HL-60/S4 treated with retinoic acid at 250 ng/mL for 4 days and 3 days (cell line): ENCODE measurements around the gene IGF2BP2.
"Not testable (repeated sequence)": the region's sequence is repeated elsewhere in the genome, so short reads cannot be mapped to it uniquely, and the experiment has no call there.

Experiments
- in situ Hi-C: fragments of 300-500 bp; cut with MboI; formaldehyde crosslinking; loops from 2 replicates; pipeline ENCODE4 v1.7.0; 2022; ENCODE audit warnings: low sequenced_read_pairs

IGF2BP2 gene

DNA sequence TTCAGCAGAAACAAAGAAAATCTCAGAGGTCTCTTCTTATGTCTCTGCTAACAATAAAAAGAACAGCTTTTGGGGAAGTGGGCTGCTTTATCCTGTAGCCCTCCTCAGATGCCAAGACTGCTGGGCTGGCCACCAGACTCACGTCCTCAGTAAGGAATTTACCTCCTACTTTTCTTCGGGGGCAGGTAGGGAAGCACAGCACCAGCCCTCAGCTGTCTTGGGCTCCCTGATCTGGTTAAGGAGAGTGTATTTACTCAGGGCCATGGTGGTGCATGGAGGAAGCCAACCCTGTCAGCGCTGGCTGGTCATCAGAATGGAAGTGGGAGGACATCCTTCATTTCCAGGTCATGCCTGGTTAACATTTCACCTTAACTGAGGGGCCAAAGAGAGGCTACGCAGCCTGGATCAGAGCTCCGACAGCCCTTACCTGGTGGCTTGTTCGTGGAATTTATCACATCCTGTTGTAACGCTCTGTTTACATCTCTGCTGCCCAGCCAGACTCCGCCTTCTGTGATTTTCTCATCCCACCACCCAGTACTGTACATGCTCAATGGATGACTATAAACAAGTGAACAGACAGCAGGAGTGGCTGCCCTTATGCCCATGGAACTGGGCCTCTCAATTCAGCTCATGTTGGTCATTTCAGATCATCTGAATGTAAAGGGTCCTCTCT lies 108.3 kb downstream of the IGF2BP2 start:
- in situ Hi-C loops = no loop called here

DNA sequence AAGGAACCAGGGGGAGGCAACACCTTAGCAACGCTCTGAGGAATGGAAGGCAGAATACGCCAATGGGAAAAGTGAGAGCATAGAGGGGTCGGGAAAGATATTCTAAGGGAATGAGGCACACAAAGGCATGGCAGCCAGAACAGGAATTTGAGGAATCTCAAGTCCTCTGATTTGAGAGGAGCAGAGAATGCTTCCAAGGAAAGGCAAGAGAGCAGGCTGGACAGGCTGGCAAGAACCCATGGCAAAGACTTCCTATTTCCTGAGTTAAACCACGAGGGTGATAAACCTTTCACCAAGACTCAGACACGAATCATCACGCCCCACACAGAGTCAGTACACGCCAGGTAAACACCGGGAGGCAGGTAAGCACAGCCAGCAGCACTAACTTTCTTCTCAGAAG lies 109.8 kb downstream of the IGF2BP2 start:
- in situ Hi-C loops = no loop called here

DNA sequence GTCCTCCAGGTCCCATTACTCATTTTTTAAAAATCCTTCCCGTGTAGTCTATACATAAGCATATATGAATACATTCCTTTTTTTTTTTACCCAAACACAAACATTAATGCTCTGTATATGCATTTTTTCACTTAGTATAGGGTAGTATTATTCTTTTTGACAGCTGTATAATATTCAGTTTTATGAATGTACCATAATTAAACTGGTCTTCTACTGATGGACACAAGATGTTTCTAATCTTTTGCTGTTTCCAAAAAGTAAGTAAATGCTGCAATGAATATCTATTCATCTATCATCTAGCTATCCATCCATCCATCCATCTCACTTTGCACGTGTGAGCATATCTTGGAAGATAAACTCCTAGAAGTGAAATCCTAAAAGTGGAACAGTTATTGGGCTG lies 110.8 kb downstream of the IGF2BP2 start:
- in situ Hi-C loops = no loop called here

DNA sequence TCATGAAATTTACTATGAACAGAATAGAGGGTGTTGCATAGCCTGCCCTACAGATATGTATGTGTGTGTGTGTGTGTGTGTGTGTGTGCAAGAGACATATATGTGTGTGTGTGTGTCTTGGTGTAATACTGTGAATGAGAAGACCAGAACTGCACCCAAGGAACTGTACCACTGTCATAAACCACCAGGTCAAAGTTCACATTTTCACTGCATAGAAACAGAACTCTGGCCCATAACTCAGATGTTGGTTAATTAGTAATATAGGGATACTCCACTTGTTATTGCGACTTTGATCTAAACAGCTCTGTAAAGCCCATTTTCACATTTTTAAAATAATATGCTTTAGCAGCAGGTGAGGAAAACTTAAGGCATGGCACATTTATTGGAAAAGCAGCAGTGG lies 111.8 kb downstream of the IGF2BP2 start:
- in situ Hi-C loops = no loop called here

DNA sequence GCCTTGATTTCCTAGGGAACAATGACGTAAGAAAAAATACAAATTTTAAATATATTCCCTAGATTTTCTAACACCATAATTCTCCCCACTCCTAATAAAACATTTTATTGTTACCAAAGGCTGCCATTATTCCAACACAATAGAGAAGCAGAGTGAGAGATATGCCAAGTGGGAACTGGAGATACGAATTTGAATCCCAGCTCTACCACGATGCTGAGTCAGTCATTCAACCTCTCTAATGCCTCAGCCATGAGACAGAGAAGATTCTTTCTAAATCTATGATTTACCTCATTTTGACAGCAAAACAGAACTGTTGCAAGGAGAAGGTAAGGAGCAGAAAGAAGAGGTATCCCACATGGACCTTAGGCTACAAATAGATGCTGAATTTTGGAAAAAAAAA lies 112.5 kb downstream of the IGF2BP2 start:
- in situ Hi-C loops = no loop called here

DNA sequence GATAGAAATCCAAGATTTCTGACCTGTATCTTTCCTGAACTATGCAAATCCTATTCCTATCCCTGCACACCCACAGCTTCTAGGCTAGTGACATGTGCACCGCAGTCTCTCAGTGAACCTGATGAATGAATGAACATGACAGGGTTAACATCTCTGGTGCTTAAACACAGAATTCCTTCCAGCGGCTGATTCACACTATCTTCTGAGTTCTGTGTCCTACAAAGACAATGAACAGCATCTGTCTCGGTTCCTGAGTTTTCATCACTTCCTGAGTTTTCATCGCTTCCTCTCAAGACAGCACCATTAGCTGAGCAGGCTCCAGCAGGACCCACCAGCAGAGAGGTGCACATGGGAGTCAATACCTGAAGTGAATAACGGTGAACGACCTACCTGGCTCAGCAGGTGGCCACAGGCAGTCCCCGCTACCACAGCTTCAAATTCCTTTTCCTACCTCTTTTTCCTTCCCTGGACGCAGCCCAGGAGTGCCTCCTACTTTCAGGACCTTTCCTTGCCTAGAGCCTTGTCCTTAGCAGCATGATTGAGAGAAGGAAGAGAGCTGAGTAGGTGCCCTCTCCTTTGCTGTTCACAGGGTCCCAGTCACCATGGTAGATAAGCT lies 113.5 kb downstream of the IGF2BP2 start:
- in situ Hi-C loops = no loop called here

DNA sequence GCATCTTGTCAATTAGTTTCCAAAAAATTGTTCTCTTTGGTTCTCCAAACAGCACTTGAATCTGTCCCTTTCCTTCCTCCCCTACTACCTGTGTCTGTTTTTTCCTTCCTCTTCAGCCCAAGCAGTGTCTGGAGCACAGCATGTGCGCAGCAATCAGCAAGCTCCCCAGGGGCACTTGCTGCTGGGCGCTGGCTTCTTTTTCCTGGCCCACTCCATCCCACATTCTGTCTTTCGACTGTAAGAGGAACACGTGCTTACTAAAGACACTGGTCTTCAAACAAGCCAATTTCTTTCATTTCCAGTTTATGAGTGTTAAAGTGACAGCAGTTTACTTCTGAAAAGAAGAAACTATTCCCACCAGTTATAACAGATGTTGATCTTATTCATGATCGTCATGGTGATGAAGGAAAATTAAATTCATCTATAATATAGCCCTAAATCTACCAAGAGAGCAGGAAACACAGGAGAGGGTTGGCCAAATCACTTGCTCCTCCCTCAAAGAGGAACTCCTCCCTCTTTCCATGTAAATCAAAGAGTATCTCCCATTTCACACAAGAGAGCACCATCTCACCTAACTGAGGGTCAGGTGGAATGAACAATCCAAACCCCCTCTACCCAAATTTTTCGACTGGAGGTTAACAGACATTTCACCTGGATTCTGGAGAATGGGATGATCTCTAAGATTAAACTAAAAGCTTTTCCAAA lies 115.4 kb downstream of the IGF2BP2 start:
- in situ Hi-C loops = no loop called here

DNA sequence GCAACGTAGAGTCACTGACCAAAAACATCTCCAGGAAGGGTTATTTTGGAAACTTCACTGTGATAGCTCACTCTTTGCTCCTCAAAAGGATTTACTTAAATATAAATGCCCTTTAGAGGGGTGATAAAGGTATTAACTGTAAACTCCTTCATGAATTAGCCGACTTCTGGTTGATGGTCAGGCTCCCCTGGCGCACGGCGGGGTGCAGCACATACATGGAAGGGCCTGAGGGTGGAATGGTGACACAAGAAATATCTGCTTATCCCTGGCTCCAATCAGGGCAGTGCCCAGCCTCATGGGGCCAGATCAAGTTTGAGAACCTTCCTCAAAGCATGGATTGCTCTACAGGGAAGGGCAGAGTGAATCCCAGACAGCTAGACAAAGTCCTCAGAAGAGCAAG lies 116.5 kb downstream of the IGF2BP2 start:
- in situ Hi-C loops = no loop called here

DNA sequence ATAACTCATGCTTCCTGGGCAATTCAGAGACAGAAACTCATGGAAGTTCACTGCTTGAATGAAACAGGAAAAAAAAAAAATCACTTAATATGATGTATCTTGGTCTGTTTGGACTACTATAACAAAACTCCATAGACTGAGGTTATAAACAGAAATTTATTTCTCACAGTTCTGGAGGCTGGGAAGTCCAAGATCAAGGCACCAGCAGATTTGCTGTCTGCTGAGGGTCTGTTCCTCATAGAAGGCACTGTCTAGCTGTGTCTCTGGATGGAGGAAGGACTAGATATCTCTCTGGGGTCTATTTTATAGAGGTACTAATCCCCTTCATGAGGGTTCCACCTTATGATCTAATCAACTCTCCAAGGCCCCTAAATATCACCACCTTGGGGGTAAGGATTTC lies 119.3 kb downstream of the IGF2BP2 start:
- in situ Hi-C loops = no loop called here

DNA sequence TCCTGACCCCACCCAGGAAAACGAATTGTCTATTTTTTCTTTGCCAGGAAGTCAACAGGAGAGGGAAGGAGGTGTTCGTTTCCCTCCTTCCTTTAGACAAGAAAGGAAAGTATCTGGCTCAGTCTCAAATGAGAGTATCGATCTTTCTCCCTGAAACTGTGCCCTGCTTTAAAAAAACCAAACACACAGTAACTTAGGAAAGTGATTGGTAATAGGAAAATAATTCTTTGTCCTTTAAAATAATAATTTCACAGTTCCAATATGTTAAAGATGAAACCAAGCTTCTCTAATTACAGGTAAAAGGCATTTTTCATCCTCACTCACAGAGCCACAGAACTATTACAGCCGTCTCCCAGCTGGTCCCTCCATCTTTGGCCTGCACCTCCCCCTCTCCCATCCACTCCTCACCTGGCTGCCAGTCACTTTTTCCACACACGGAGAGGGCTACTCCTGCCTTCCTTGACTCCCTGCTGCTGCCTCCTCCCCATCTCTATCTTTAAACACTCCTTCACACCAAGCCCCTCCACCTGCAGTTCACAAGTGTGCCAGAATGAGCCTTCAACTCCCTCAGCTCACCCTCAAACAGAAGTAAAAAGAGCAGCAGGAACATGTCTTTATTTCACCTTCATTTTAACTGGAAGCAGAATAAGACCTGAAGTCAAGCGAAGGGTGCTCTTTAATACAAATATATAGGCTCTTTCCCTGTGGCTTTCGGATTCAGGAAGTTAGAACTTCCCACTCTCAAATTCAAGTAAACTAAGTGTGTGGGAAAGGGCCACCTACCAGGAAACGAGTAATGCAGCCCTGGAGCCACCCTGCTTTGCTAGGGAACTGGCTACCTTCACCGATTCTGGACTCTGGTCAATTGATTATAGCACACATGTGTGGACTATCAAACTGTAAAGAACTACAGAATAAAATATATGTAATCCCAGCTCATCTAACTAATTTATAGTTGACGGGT lies 122.3 kb downstream of the IGF2BP2 start:
- in situ Hi-C loops = no loop called here

DNA sequence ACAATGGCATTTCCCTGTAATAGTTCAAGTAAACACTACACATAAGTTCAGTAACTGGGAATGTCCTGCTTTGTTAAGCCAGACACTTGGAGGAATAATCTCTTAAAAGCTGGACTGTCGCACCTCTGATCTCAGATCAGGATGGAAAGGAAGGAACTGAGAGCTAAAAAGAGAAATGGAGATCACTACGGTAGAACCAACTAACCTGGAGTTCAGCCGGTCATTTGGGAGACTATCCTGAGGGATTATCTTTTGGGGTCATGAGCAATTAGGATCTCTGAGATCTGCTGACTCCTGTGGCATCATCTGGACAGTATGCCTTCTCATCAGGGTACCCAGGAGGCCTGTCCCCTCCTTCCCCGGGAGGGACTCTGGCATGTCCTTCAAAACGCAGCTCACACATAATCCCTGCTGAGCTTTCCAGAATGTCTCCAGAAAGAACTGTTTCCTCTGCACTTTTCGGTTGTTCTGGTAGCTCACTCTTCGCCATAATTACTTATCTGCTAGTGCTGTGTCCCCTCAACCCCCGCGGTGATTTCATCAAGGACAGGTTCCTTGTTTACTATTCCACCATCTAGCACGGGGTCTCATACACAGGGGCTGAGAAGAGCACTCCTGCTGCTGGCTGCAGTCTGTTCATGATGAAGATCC lies 123.1 kb downstream of the IGF2BP2 start:
- in situ Hi-C loops = no loop called here

DNA sequence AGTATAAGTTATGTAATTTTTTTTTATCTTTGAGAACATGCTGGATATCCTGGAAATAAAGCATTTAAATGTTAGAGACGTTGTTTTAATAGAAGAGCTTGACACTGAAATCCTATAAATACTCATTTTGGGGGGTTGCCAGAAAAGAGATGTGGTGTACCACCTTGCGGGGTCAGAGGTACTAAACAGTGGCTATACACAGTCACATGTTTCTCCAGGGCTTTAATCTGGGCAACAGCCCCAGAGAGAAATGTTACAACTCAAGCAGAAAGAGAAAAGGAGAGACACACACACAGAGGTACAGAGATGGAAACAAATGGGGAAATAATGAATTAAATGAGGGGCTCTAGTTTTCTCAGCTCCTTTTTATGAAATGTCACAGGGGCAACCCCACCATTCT lies 124.9 kb downstream of the IGF2BP2 start:
- in situ Hi-C loops = no loop called here

DNA sequence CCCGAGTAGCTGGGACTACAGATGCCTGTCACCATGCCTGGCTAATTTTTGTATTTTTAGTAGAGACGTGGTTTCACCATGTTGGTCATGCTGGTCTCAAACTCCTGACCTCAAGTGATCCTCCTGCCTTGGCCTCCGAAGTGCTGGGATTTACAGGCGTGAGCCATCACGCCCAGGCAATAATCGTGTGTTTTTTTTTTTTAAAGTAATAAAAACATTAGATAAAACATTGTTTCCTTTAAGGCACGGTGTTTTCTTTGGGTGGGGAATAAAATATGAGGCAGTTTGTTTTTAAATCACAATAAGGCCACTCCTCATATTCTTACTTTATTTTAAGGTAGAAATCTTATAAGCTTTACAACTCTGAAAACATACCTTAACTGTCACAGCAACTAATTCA lies 127.6 kb downstream of the IGF2BP2 start:
- in situ Hi-C loops = not testable (repeated sequence)

DNA sequence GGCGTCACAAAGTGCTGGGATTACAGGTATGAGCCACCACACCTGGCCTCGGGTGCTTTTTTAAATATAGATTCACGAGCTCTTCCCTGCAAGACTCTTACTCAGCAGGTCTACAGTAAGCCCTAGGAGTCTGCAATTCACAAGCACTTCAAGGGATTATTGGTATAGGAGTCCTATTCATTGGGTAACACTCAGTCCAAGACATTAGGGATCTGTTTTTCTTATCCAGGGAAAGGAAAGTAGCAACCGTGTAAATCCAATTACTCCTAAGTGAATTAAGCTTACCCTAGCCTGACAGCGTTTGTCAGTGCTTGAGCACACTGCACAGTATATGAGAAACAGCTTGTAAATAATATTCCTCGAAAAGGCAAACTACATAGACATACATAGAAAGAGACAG lies 128.8 kb downstream of the IGF2BP2 start:
- in situ Hi-C loops = no loop called here

DNA sequence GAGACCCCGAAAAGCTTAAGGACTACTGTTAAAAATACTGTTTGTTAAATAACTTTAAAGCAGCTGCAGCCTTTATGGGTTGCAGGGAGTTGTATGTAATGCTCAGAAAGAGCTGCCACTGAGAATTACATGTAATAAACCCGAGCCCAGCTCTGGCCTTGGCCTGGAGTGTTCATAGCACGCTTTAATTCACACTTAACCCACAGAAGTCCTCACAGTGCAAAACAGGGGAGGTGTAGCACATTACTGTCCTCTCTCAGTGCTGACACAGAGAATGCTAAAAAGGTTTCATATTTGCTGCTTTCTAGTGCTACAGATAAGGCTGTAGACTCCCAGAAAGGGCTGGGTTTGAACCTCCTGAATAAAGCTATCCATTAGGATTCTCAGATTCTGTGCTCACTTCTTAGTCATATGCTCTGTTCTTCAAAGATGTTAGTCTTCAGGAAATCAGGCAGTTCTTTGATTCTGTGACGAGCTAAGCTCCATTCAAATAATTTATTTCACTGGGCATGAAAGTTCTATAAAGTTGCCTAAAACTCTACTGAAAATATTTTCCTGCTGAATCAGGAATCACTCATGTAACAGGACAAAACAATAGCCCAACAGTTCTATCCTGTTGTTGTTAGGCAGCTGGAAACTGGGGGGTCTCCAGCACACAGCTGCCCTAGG lies 130.7 kb downstream of the IGF2BP2 start:
- in situ Hi-C loops = no loop called here

DNA sequence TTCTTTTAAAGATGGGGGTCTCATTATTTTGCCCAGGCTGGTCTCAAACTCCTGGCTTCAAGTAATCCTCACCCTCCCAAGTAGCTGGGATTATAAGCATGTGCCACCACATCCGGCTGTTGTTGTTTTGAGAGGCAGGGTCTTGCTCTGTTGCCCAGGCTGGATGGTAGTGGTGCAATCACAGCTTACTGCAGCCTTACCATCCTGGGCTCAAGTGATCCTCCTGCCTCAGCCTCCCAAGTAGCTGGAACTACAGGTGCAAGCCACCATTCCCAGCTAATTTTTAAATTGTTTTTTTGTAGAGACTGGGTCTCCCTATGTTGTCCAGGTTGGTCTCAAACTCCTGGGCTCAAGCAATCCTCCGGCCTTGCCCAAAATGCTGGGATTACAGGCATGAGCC lies 133.2 kb downstream of the IGF2BP2 start:
- in situ Hi-C loops = no loop called here

DNA sequence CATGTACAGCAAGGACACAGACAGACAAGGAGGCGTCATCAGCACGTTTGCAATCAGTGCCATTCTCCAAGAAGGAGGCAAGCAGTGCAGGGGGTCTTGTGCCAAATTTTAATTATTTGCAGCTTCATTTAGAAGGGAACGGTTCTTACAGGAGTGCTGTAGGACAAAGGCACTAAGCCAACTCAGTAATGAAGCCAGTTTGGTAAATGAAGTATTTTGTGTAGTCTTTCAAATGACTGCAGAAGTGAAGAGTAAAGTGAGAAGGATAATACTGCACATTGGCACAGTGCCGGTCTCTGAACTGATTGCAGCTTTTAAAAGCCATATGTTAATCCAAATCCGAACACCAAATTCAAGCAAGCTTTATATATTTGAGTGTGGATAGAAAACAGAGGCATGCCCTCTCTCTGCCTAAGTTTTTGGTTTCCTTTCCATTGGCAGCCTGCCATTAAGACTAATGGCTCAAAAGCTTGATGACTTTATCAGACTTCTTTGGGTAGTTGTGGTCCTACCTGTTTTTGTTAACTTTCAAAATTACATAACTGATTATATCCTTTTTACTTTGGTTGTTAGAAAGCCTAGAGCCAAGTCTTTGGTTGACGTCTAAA lies 137.5 kb downstream of the IGF2BP2 start:
- in situ Hi-C loops = no loop called here

DNA sequence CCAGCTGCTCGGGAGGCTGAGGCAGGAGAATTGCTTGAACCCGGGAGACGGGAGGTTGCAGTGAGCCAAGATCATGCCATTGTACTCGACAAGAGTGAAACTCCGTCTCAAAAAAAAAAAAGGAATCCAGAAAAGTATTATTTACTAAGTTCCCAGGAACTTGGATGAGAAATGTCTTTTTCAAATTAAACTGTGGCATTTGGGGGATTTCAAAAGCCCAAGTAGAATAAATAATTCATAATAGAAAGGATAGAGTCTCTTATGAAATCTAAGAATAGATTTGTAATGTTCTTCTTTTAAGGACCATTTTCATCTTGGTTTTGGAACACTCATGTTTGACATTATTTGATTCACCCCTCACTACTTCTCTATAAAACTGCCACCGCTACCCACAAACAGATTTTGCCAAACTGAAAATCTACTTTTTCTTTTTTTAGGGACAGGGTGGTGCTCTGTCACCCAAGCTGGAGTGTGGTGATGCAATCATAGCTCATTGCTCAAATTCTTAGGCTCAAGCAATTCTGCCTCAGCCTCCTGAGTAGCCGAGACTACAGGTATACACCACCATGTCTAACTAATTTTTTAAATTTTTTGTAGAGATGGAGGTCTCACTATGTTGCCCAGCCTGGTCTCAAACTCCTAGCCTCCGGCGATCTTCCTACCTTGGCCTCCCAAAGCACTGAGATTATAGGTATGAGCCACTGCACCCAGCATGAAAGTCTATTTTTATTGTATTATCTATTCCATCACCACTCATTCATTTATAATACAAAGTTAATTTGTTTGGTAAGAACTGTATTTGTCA lies 139.4 kb downstream of the IGF2BP2 start:
- in situ Hi-C loops = no loop called here

DNA sequence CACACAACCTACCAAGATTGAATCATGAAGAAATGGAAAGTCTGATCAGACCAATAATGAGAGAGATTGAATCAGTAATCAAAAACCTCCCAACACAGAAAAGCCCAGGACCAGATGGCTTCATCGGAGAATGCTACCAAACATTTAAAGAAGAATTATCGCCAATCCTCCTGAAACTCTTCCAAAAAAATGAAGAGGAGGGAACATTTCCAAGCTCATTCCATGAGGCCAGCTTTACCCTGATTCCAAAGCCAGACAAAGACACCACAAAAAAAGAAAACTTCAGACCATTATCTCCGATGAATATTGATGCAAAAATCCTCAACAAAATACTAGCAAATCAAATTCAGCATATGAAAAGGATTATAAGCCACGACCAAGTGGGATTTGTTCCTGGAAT lies 144.6 kb downstream of the IGF2BP2 start:
- in situ Hi-C loops = no loop called here
